K562 (cell line): ENCODE data around the gene RHEBL1. TPM values are rescaled to one million over a fixed set of nuclear protein-coding genes. Genes with fewer than 3 reads are reported as not detected.

ENCODE experiments used
- CAMTA2 ChIP-seq: fragments of 250-450 bp; sonication (Bioruptor Pico); conservative IDR thresholded peaks from 2 replicates; pipeline ENCODE4 v1.5.1; 2022
- CUX1 ChIP-seq: fragments of 200-800 bp; sonication (Bioruptor generic); IDR thresholded peaks from 2 replicates; pipeline ENCODE4 v1.6.1; 2016; ENCODE audit warnings: missing genetic modification characterization, missing compliant biosample characterization
- KDM1A ChIP-seq, 2 experiments: fragments of 450-650 bp; IDR thresholded peaks; 2 replicates each; pipeline ENCODE4 v1.6.1; 2016; ENCODE audit warnings: mild to moderate bottlenecking in 2 of 2
- MECOM ChIP-seq: fragments of 250-450 bp; sonication (Bioruptor Pico); IDR thresholded peaks from 2 replicates; pipeline ENCODE4 v1.8.0; 2022; ENCODE audit warnings: inconsistent platforms
- RBFOX2 ChIP-seq: fragments of 200-400 bp; formaldehyde crosslinking; IDR thresholded peaks from 2 replicates; pipeline ENCODE4 v1.6.1; 2017; ENCODE audit warnings: low read depth, mild to moderate bottlenecking, low read length, moderate library complexity
- RBM25 ChIP-seq: fragments of 200-400 bp; formaldehyde crosslinking; IDR thresholded peaks from 2 replicates; pipeline ENCODE4 v1.6.1; 2018; ENCODE audit warnings: low read length, low read depth, moderate library complexity; ENCODE audit not compliant: severe bottlenecking
- RNF2 ChIP-seq: sonication (generic); IDR thresholded peaks from 2 replicates; pipeline ENCODE4 v1.6.1; 2016
- SOX6 ChIP-seq: fragments of 450-650 bp; IDR thresholded peaks from 2 replicates; pipeline ENCODE4 v1.6.1; 2014; ENCODE audit warnings: mild to moderate bottlenecking
- TBP ChIP-seq: optimal IDR thresholded peaks from 2 replicates; pipeline ENCODE3; 2011; ENCODE audit warnings: low read depth, low read length, improper control_type of control experiment
- ZBTB40 ChIP-seq, 2 experiments: fragments of 450-650 bp in 1 of 2; sonication (generic) in 1 of 2; formaldehyde crosslinking in 1 of 2; IDR thresholded peaks; 2 replicates each; pipeline versions ENCODE4 v1.7.1 to v1.9.0; 2016 to 2022; ENCODE audit warnings: inconsistent platforms in 1 of 2, mild to moderate bottlenecking in 1 of 2, missing genetic modification reagents in 1 of 2
- polyA plus RNA-seq, 8 experiments: library from polyadenylated mRNA; depleted of rRNA in 4 of 8; stranded (reverse) in 5 of 8; unstranded in 3 of 8; fragments of >200 nt; fragmentation: Nextera tagmentation in 2 of 8; fragmentation: Illumina TruSeq in 1 of 8; extraction: Ambion mirVana in 2 of 8; extraction: Trizol in 1 of 8; gene quantifications; 2 replicates each; pipeline versions ENCODE4 v1.2.1 to v1.2.3, GENCODE V29; 2011 to 2014; ENCODE audit warnings: inconsistent platforms in 1 of 8, missing spikeins in 1 of 8
- total RNA-seq, 7 experiments: library from RNA; depleted of rRNA in 6 of 7; stranded (reverse); fragments of >200 nt in 6 of 7; fragmentation: Illumina TruSeq in 2 of 7; extraction: Trizol in 2 of 7; gene quantifications; 2 replicates each; pipeline versions ENCODE4 v1.2.1 to v1.2.3, GENCODE V29; 2011 to 2021; ENCODE audit warnings: low replicate concordance in 1 of 7
- TF ChIP-seq, protein P1 (sequence below): sonication (generic); formaldehyde crosslinking; IDR thresholded peaks from 2 replicates; pipeline ENCODE4 v1.8.0; 2022; ENCODE audit warnings: missing genetic modification reagents, mild to moderate bottlenecking, borderline replicate concordance

The RHEBL1 gene
- total and polyA plus RNA-seq, 9 of the 15 experiments (the other 6 are each of a cell fraction or from before 2014, with no cell fraction given), result 4.3 to 36.1 (median 8.2) TPM

DNA sequence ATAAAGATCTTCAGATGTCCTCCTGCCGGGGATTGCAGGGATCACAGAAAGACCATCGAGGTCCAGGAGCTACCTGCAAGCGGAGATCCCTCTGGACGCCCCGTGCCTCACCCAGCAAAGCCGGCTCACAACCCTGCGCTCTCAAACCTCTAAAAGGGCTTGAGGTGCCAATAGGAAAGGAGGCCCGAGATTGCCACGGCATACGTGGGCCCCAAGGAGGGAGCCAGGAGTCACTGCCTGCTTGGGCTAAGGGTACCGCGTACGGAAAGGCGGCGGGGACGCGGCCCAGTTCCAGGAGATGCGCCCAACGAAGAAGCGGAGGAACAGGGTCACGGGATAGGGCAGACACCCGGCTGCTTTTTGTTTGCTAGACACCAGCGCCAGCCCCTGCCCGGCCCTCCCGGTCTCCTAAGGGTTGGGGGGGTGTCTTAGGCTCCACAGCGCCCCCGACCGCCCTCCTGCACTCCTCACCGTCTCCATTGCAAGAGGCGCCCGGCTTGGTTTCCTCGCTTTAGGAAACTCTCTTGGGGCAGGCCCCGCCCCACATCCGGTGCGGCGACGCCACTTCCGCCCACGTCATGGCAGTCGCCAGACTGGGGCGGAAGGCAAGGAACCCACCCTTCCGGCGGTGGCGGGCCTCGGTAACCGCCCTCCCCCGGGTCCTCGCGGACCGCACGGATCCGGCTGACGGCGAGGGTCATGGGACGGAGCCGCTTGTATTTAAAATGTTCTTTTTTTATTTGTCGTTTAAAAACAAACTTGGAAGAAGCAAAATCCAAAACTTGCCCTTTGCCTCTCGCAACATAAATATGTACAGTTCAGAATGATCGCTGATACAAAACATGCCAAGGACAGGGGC, 51.3 kb downstream of the RHEBL1 start, which contains the start of gene PRKAG1 (continued):
- TF ChIP-seq CUX1, result peak; percentile 81; the same call in 1 of the 2 replicates
- peak; percentile 71 for TF ChIP-seq RNF2
- TF ChIP-seq, protein P1, sequence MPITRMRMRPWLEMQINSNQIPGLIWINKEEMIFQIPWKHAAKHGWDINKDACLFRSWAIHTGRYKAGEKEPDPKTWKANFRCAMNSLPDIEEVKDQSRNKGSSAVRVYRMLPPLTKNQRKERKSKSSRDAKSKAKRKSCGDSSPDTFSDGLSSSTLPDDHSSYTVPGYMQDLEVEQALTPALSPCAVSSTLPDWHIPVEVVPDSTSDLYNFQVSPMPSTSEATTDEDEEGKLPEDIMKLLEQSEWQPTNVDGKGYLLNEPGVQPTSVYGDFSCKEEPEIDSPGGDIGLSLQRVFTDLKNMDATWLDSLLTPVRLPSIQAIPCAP (CRISPR knock-in tag), result no peak
- TF ChIP-seq CAMTA2, result peak; percentile 71; the same call in 1 of the 2 replicates
- peak; percentile 45; the same call in 1 of the 2 replicates for TF ChIP-seq SOX6
- TF ChIP-seq KDM1A (IDR thresholded peaks at IDR 0.05), result no peak
- peak; percentile 100 for TF ChIP-seq RBFOX2
- TF ChIP-seq TBP, result peak; percentile 96
- no peak for TF ChIP-seq RBM25
- 0 out of 2 replicates have a peak, but pooled peaks have one; percentile 16 for TF ChIP-seq MECOM (CRISPR knock-in tag)
- peak; percentile 98 for TF ChIP-seq ZBTB40 (IDR thresholded peaks at IDR 0.05)
- TF ChIP-seq ZBTB40 (CRISPR knock-in tag; IDR thresholded peaks at IDR 0.05), result no peak
